GM12892 (cell line): Measurements from ENCODE around the gene TLR10.

ENCODE experiments used
- POLR2A ChIP-seq: IDR thresholded peaks from 2 replicates; pipeline ENCODE4 v1.6.1; 2011; ENCODE audit warnings: low read depth, low read length, control low read depth
- POLR2AphosphoS5 ChIP-seq: IDR thresholded peaks from 2 replicates; pipeline ENCODE4 v1.6.1; 2011; ENCODE audit warnings: low read depth, low read length, control low read depth
- TAF1 ChIP-seq: IDR thresholded peaks from 2 replicates; pipeline ENCODE4 v1.6.1; 2011; ENCODE audit warnings: low read depth, mild to moderate bottlenecking, control low read depth, low read length, borderline replicate concordance

DNA sequence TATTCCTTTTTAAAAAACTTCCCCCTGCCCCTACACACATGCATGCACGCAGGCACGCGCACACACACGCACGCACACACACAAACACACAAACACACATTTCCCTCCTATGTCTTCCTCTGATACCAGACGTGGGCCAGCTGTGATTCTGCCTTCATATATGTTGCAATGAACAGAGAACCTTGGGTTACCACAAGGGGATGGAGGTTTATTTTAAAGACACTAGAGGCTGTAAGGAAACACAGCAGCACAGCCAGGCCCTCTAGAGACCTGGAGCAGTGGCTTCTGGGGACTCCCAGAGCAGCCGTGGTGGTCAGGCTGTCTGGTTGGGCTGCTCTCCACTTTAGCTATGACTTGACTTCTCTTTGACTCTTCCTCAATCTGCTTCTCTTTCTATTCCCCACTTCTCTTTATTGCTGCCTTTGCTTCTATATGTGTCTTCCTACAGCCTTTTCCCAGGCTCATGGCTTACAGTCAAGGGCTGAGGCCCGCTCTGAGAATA, 3.2 kb upstream of the TLR10 start:
- TF ChIP-seq POLR2A (0 out of 2 replicates have a peak, but pooled peaks have one; percentile 23), POLR2AphosphoS5 (no peak), TAF1 (no peak)
